CD14-positive monocyte (primary cell): ENCODE results near the gene TIRAP. TPM values are rescaled to one million over a fixed set of nuclear protein-coding genes. Genes with fewer than 3 reads are reported as not detected.

Experiments used
- DNase-seq, 3 donors: peaks; one replicate each; pipeline ENCODE4 v3.0.0-alpha.2; 2011 to 2022
- H2AFZ ChIP-seq: 2 replicates; pipeline ENCODE4 v1.6.0; 2012; ENCODE audit warnings: mild to moderate bottlenecking, low read depth, low read length, inconsistent platforms; ENCODE audit not compliant: insufficient read depth, poor library complexity, severe bottlenecking
- H3K27ac ChIP-seq, 2 donors: 1 replicate in 1 of 2; 2 replicates in 1 of 2; pipeline ENCODE4 v1.5.1; 2012 to 2013; ENCODE audit warnings: low read length in 2 of 2, control low read depth in 1 of 2, inconsistent platforms in 1 of 2, low read depth in 1 of 2, mild to moderate bottlenecking in 1 of 2
- H3K27me3 ChIP-seq, 2 donors: one replicate each; pipeline versions ENCODE4 v1.6.0 to v1.6.1; 2011 to 2013; ENCODE audit warnings: low read length in 2 of 2; ENCODE audit not compliant: control insufficient read depth in 2 of 2, insufficient read depth in 2 of 2
- H3K36me3 ChIP-seq, 2 donors: replicated peaks in 1 of 2; 1 replicate in 1 of 2; 2 replicates in 1 of 2; pipeline versions ENCODE4 v1.5.1 to v1.6.1; 2012 to 2013; ENCODE audit warnings: low read length in 2 of 2, control low read depth in 1 of 2, inconsistent platforms in 1 of 2, mild to moderate bottlenecking in 1 of 2; ENCODE audit not compliant: insufficient read depth in 2 of 2, control insufficient read depth in 1 of 2
- H3K4me1 ChIP-seq, 2 donors: 1 replicate in 1 of 2; 2 replicates in 1 of 2; pipeline versions ENCODE4 v1.5.1 to v1.6.1; 2012 to 2013; ENCODE audit warnings: low read length in 2 of 2, control low read depth in 1 of 2, inconsistent platforms in 1 of 2, mild to moderate bottlenecking in 1 of 2, moderate library complexity in 1 of 2; ENCODE audit not compliant: insufficient read depth in 2 of 2, control insufficient read depth in 1 of 2
- H3K4me2 ChIP-seq: replicated peaks from 2 replicates; pipeline ENCODE3; 2012; ENCODE audit warnings: low read length, moderate library complexity, mild to moderate bottlenecking; ENCODE audit not compliant: poor library complexity, severe bottlenecking; ENCODE audit errors: extremely low read depth
- H3K4me3 ChIP-seq, 3 experiments: fragments of 200-600 bp in 1 of 3; sonication (generic) in 1 of 3; replicated peaks in 1 of 3; 1 replicate in 2 of 3; 2 replicates in 1 of 3; pipeline ENCODE4 v1.5.1; 2011 to 2013; ENCODE audit warnings: low read length in 3 of 3, mild to moderate bottlenecking in 3 of 3, control low read depth in 2 of 3, low read depth in 2 of 3, inconsistent platforms in 1 of 3, moderate library complexity in 1 of 3
- H3K79me2 ChIP-seq: 2 replicates; pipeline ENCODE4 v1.6.0; 2012; ENCODE audit warnings: mild to moderate bottlenecking, control low read depth, inconsistent platforms, low read length, moderate library complexity; ENCODE audit not compliant: insufficient read depth
- H3K9ac ChIP-seq: 2 replicates; pipeline ENCODE4 v1.6.0; 2017; ENCODE audit warnings: low read length, mild to moderate bottlenecking; ENCODE audit not compliant: insufficient read depth, poor library complexity, severe bottlenecking
- H3K9me3 ChIP-seq, 2 donors: replicated peaks in 1 of 2; 1 replicate in 1 of 2; 2 replicates in 1 of 2; pipeline versions ENCODE4 v1.5.1 to v1.6.1; 2012 to 2013; ENCODE audit warnings: low read length in 2 of 2, control low read depth in 1 of 2; ENCODE audit not compliant: control insufficient read depth in 1 of 2, insufficient read depth in 1 of 2
- H4K20me1 ChIP-seq: 2 replicates; pipeline ENCODE4 v1.6.0; 2012; ENCODE audit warnings: mild to moderate bottlenecking, low read length, control low read depth, moderate library complexity; ENCODE audit not compliant: insufficient read depth
- H3K27ac Mint-ChIP-seq, 7 donors: one replicate each; pipeline ENCODE4 v1.8.0; 2020; ENCODE audit warnings: mild to moderate bottlenecking in 7 of 7, mixed read lengths in 7 of 7, moderate library complexity in 6 of 7, inconsistent platforms in 2 of 7
- H3K27me3 Mint-ChIP-seq, 3 donors: one replicate each; pipeline ENCODE4 v1.8.0; 2021 to 2022; ENCODE audit warnings: low read depth in 3 of 3, mild to moderate bottlenecking in 3 of 3, mixed read lengths in 3 of 3, moderate library complexity in 3 of 3, inconsistent platforms in 1 of 3
- H3K36me3 Mint-ChIP-seq, 2 donors: one replicate each; pipeline ENCODE4 v1.8.0; 2020; ENCODE audit warnings: mixed read lengths in 2 of 2, inconsistent platforms in 1 of 2, mild to moderate bottlenecking in 1 of 2
- H3K4me1 Mint-ChIP-seq: one replicate; pipeline ENCODE4 v1.8.0; 2020; ENCODE audit warnings: mild to moderate bottlenecking, mixed read lengths
- H3K4me3 Mint-ChIP-seq, 2 donors: one replicate each; pipeline ENCODE4 v1.8.0; 2020; ENCODE audit warnings: mild to moderate bottlenecking in 2 of 2, mixed read lengths in 2 of 2, moderate library complexity in 1 of 2
- H3K9me3 Mint-ChIP-seq, 7 donors: one replicate each; pipeline ENCODE4 v1.8.0; 2020 to 2022; ENCODE audit warnings: mixed read lengths in 7 of 7, mild to moderate bottlenecking in 6 of 7, moderate library complexity in 6 of 7, inconsistent platforms in 2 of 7
- WGBS: methylation state at CpG from one replicate; pipeline ENCODE4 v1.1.5; 2013; ENCODE audit warnings: missing lambda C conversion rate; ENCODE audit not compliant: insufficient coverage; 5-methylcytosine and 5-hydroxymethylcytosine counted together
- intact Hi-C, 2 donors: fragments of 100-400 bp; cut with micrococcal nuclease; formaldehyde crosslinking; loops; one replicate each; pipeline versions ENCODE4 v1.15.0 to v1.15.1; 2023
- polyA plus RNA-seq, 3 donors: library from polyadenylated mRNA; depleted of rRNA in 1 of 3; unstranded in 2 of 3; stranded (reverse) in 1 of 3; fragments of 300-500 nt in 2 of 3; fragments of >200 nt in 1 of 3; fragmentation: Illumina TruSeq in 2 of 3; gene quantifications; 1 replicate in 2 of 3; 2 replicates in 1 of 3; pipeline ENCODE4 v1.2.3, GENCODE V29; 2012 to 2021
- TF ChIP-seq, protein P1 (sequence below): fragments of 200-600 bp; IDR thresholded peaks from one replicate; pipeline ENCODE4 v1.8.0; 2022; ENCODE audit warnings: antibody characterized with exemption, mild to moderate bottlenecking

Gene TIRAP
- polyA plus RNA-seq, 3 donors = 7.0 to 13.8 (median 11.1) TPM

DNA sequence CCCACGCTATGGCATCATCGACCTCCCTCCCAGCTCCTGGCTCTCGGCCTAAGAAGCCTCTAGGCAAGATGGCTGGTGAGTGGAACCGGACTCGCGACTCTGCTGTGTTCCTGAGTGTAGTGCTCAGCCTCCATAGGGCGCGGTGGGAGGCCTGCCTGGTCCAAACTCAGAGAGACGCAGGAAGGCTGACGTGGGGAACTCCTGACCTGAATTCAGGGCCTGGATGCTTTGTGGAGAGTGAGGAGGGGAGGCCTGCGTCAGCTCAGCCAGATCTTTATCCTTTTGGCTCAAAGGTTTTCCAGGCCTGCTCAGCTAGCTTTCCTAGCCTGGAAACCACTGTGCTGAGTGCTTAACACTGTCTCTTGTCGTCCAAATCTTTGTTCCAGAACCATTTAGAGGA is 8.0 kb downstream of the TIRAP start:
- Histone ChIP-seq H3K9ac (no peak overlapping the region), H3K4me2 (no peak overlapping the region), H3K4me1 (peaks cover 0 to 7% of the 10 kb centered on the region in 2 donors), H2AFZ (no peak overlapping the region), H3K79me2 (peaks cover 34% of the 10 kb centered on the region), H3K27me3 (no peaks in the 10 kb centered on the region), H3K36me3 (peaks cover 62 to 77% of the 10 kb centered on the region in 2 donors), H3K4me3 (no peak overlapping the region), H3K9me3 (no peaks in the 10 kb centered on the region), H4K20me1 (peaks cover 51% of the 10 kb centered on the region), H3K27ac (peak overlapping the region in 1 of 2 donors; percentile 12)
- Mint-ChIP-seq H3K9me3 (no peaks in the 10 kb centered on the region), H3K4me1 (peaks cover 10% of the 10 kb centered on the region), H3K27me3 (no peaks in the 10 kb centered on the region), H3K4me3 (no peak overlapping the region), H3K27ac (peak overlapping the region in 2 of 7 donors; percentile 26 to 77), H3K36me3 (peaks cover 64 to 83% of the 10 kb centered on the region in 2 donors)
- no peak for DNase-seq
- TF ChIP-seq, protein P1, sequence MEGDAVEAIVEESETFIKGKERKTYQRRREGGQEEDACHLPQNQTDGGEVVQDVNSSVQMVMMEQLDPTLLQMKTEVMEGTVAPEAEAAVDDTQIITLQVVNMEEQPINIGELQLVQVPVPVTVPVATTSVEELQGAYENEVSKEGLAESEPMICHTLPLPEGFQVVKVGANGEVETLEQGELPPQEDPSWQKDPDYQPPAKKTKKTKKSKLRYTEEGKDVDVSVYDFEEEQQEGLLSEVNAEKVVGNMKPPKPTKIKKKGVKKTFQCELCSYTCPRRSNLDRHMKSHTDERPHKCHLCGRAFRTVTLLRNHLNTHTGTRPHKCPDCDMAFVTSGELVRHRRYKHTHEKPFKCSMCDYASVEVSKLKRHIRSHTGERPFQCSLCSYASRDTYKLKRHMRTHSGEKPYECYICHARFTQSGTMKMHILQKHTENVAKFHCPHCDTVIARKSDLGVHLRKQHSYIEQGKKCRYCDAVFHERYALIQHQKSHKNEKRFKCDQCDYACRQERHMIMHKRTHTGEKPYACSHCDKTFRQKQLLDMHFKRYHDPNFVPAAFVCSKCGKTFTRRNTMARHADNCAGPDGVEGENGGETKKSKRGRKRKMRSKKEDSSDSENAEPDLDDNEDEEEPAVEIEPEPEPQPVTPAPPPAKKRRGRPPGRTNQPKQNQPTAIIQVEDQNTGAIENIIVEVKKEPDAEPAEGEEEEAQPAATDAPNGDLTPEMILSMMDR = no peak
- intact Hi-C loops = no loop called here
- WGBS = 100% methylated on average over 12 of the region's 12 CpGs

DNA sequence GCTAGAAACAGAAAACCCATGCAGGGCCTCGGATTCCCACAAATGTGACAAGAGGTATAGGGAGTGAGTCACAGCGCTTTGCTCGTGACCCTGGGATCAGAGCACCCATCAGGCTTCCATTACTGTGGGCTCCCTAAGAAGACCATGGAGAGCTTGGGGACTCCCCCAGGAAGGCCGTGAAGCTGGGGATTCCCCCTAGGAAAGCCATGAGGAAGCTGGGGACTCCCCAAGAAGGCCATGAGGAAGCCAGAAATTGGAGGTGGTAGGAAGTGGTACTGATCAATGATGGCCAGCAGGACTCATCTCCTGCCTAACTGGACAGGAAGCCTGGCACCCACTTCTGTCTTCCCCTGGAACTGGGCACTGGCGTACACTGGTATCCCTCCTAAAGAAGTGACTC is 10.8 kb downstream of the TIRAP start:
- Histone ChIP-seq H3K79me2 (peaks cover 19% of the 10 kb centered on the region), H2AFZ (no peak overlapping the region), H3K9me3 (no peaks in the 10 kb centered on the region), H3K36me3 (peaks cover 57 to 79% of the 10 kb centered on the region in 2 donors), H3K27ac (peak overlapping the region in 1 of 2 donors; percentile 32), H3K4me3 (no peak overlapping the region), H3K4me2 (no peak overlapping the region), H3K9ac (no peak overlapping the region), H4K20me1 (peaks cover 40% of the 10 kb centered on the region), H3K4me1 (peaks cover 0 to 7% of the 10 kb centered on the region in 2 donors), H3K27me3 (no peaks in the 10 kb centered on the region)
- Mint-ChIP-seq H3K9me3 (no peaks in the 10 kb centered on the region), H3K36me3 (peaks cover 70 to 93% of the 10 kb centered on the region in 2 donors), H3K4me3 (no peak overlapping the region), H3K27me3 (no peaks in the 10 kb centered on the region), H3K4me1 (peaks cover 11% of the 10 kb centered on the region), H3K27ac (peak overlapping the region in 5 of 7 donors; percentile 14 to 74 (median 47))
- intact Hi-C loops = no loop called here
- TF ChIP-seq, protein P1 = no peak
- DNase-seq = peak in 1 of 3 donors; percentile 73
- 77% methylated on average over 5 of the region's 5 CpGs for WGBS
